SH-SY5Y (cell line): Measurements from ENCODE around the gene BMP10.

ENCODE experiments used
- GATA2 ChIP-seq: IDR thresholded peaks from 2 replicates; pipeline ENCODE4 v1.6.1; 2011; ENCODE audit warnings: mild to moderate bottlenecking, low read depth, low read length
- GATA3 ChIP-seq: IDR thresholded peaks from 2 replicates; pipeline ENCODE4 v1.6.1; 2011; ENCODE audit warnings: low read depth, mild to moderate bottlenecking, low read length, moderate library complexity

DNA sequence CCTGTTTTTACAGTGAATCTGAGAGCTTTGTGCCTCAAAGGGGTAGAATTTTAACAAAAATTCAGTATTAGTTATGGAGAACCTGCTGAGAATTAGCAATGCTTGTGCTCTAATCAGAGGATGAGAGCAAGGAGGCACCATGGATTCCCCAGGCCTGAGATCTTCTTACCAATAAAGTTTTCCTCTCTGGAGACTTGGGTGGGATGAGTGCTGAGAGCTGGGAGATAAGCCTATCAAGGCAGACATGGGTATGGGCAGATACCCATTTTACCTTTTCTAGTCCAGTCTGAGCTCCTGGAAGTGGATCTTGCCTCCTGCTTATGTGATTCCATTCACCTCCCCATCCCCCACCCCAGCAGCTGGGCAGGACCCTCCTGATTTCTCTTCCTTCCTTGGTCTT is 53.9 kb downstream of the BMP10 start:
- TF ChIP-seq GATA2 = no peak
- TF ChIP-seq GATA3 = no peak
